AG09309 (cell line): Measurements from ENCODE around the gene CCDC71L.

Source experiments
- DNase-seq: peaks from one replicate; pipeline ENCODE4 v3.0.0-alpha.2; 2010; ENCODE audit warnings: low read depth
- H3K4me3 ChIP-seq: 2 replicates; pipeline ENCODE4 v1.5.1; 2011; ENCODE audit warnings: mild to moderate bottlenecking, low read depth, low read length, moderate library complexity; ENCODE audit not compliant: control insufficient read depth
- TF ChIP-seq, protein P1 (sequence below): IDR thresholded peaks from 2 replicates; pipeline ENCODE4 v1.5.1; 2011; ENCODE audit warnings: mild to moderate bottlenecking, low read depth, low read length, inconsistent platforms; ENCODE audit not compliant: insufficient read depth, control insufficient read depth; ENCODE audit errors: missing control alignments

The CCDC71L gene

DNA sequence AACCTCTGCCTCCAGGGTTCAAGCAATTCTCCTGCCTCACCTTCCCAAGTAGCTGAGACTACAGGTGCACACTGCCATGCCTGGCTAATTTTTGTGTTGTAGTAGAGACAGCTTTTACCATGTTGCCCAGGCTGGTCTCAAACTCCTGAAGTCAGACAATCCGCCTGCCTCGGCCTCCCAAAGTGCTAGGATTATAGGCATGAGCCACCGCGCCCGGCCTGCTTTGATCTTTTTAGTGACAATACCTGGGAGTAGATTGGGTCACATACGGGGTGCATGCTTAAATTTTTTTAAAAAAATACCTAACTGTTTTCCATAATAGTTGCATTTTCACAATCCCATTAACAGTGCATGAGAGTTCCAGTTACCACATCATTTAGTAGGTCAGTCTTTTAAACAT lies 47.7 kb downstream of the CCDC71L start:
- H3K4me3 ChIP-seq = no peak overlapping the region
- TF ChIP-seq, protein P1, sequence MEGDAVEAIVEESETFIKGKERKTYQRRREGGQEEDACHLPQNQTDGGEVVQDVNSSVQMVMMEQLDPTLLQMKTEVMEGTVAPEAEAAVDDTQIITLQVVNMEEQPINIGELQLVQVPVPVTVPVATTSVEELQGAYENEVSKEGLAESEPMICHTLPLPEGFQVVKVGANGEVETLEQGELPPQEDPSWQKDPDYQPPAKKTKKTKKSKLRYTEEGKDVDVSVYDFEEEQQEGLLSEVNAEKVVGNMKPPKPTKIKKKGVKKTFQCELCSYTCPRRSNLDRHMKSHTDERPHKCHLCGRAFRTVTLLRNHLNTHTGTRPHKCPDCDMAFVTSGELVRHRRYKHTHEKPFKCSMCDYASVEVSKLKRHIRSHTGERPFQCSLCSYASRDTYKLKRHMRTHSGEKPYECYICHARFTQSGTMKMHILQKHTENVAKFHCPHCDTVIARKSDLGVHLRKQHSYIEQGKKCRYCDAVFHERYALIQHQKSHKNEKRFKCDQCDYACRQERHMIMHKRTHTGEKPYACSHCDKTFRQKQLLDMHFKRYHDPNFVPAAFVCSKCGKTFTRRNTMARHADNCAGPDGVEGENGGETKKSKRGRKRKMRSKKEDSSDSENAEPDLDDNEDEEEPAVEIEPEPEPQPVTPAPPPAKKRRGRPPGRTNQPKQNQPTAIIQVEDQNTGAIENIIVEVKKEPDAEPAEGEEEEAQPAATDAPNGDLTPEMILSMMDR = no peak
- no peak for DNase-seq

DNA sequence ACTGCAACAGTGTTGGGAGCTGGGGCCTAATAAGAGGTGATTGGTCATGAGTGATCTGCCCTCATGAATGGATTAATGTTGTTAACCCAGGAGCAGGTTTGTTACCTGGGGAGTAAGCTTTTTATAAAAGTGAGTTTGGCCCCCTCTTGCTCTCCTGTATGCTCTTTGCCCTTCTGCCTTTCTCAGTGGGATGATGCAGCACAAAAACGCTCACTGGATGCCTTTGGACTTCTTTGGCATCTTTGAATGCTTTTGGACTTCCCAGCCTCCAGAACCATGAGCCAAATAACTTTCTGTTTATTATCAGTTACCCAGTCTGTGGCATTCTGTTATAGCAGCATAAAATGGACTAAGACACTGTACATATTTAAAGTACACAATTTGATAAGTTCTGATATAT lies 48.5 kb downstream of the CCDC71L start:
- TF ChIP-seq, protein P1 = no peak
- DNase-seq = no peak
- no peak overlapping the region for H3K4me3 ChIP-seq

DNA sequence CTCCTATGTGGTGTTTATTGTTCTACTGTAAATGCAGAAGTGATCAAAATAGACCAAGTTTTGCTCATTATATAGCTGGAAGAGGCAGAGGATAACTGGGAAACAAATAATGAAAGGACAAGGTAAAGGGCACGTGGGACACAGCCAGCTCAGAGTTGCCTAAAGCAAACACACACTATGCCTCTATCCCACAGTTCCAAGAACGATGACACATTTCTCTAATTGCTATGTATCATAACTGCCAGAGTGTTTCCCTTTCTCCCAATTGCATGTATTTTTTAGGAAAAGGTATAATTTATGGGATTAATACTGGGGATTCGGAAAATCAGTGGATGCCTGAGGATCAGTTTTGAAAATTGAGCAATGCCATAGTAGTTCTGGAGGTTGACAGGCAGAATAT lies 49.0 kb downstream of the CCDC71L start:
- peak; percentile 5 for DNase-seq
- TF ChIP-seq, protein P1 = no peak
- H3K4me3 ChIP-seq = no peak overlapping the region

DNA sequence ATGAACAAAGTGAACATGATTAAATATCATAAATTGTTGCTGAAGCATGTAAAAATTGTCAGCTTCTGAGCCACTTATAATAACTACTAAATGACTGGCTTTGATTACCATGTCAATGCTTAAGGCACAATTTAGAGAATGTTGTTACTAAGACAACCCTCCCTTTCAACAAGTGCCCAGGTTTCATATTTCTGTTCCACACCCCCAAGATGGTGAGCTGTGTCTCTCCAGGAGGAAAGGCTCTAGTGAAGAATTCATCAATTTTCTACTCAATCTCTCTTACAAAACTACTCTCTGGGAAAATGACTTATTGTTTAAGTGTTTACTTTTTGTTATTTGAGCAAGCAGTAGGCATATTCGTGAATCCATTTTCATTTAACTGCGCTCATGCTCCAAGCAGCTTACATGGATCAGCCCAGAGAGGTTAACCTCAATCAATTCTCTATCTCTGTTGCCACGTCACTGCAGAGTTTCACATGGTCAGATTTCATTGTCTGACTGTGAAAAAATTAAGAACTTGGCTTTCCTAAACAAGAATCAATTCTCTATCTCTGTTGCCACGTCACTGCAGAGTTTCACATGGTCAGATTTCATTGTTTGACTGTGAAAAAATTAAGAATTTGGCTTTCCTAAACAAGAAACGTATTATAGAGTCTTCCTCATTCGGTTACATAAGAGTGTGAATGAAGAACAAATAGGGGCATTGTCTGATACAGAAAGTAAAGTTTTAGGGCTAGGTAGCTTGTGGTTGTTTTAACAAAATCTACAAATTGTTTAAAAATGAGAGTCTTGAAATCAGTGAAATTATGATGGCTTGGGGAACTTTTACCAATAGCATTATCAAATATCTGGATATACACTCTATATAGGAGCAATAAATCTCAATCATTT lies 49.7 kb downstream of the CCDC71L start:
- H3K4me3 ChIP-seq = no peak overlapping the region
- TF ChIP-seq, protein P1 = no peak
- DNase-seq = peak; percentile 33

DNA sequence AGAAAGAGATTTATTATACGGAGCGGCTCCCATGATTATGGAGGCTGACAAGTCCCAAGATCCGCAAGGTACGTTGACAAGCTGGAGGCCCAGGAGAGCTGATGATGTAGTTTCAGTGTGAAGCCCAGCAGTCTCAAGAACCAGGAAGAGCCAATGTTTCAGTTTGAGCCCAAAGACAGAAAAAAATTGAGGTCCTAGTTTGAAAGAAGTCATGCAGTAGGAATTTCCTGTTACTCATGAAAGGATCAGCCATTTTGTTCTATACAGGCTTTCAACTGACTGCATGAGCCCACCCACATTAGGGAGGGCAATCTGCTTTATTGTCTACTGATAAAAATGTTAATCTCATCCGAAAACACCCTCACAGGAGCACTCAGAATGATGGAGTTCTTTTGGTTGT lies 51.5 kb downstream of the CCDC71L start:
- peak; percentile 29 for DNase-seq
- TF ChIP-seq, protein P1 = no peak
- no peak overlapping the region for H3K4me3 ChIP-seq

DNA sequence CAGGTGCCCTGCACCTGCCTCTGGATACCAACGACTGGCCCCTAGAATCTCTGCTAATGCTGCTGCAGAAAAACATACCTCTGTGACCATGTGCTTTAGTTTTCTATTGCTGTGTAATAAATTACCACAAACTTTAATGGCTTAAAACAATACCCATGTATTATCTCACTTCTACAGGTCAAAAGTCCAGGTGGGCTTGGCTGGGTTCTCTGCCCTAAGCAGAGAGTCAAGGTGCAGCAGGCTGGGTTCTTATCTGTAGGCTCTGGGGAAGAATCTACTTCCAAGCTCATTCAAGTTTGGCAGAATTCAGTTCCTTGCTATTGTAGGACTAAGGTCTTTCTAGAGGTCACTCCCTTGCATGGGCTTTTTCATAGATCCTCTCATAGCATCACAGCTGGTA lies 52.3 kb downstream of the CCDC71L start:
- TF ChIP-seq, protein P1 = no peak
- no peak for DNase-seq
- H3K4me3 ChIP-seq = no peak overlapping the region
